Fibroblast of lung (primary cell): ENCODE data around the gene MEDAG. TPM values are rescaled to one million over a fixed set of nuclear protein-coding genes. Genes with fewer than 3 reads are reported as not detected.

Experiments
- DNase-seq, 2 donors: peaks; one replicate each; pipeline versions ENCODE4 v3.0.0 to v3.0.0-alpha.2; 2010; ENCODE audit warnings: low read depth in 2 of 2
- H2AFZ ChIP-seq: 2 replicates; pipeline ENCODE4 v1.5.1; 2012; ENCODE audit warnings: low read length, control low read depth, inconsistent platforms
- H3K27ac ChIP-seq: 2 replicates; pipeline ENCODE4 v1.5.1; 2011; ENCODE audit warnings: low read length, control low read depth; ENCODE audit not compliant: insufficient read depth
- H3K27me3 ChIP-seq: 2 replicates; pipeline ENCODE4 v1.5.1; 2011; ENCODE audit warnings: mild to moderate bottlenecking, low read length; ENCODE audit not compliant: control insufficient read depth, insufficient read depth
- H3K36me3 ChIP-seq: 2 replicates; pipeline ENCODE4 v1.5.1; 2011; ENCODE audit warnings: low read length; ENCODE audit not compliant: control insufficient read depth, insufficient read depth
- H3K4me1 ChIP-seq: 2 replicates; pipeline ENCODE4 v1.5.1; 2011; ENCODE audit warnings: low read length; ENCODE audit not compliant: control insufficient read depth, insufficient read depth; ENCODE audit errors: extremely low read depth
- H3K4me2 ChIP-seq: 2 replicates; pipeline ENCODE4 v1.5.1; 2011; ENCODE audit warnings: low read length, control low read depth; ENCODE audit not compliant: insufficient read depth; ENCODE audit errors: extremely low read depth
- H3K4me3 ChIP-seq, 4 experiments: fragments of 200-600 bp in 1 of 4; sonication (generic) in 1 of 4; replicated peaks in 1 of 4; 2 replicates each; pipeline ENCODE4 v1.5.1; 2011 to 2016; ENCODE audit warnings: low read length in 4 of 4, low read depth in 3 of 4, mild to moderate bottlenecking in 3 of 4, control low read depth in 2 of 4, inconsistent platforms in 1 of 4, mixed read lengths in 1 of 4; ENCODE audit not compliant: insufficient read depth in 1 of 4; ENCODE audit errors: control extremely low read depth in 1 of 4
- H3K79me2 ChIP-seq: 2 replicates; pipeline ENCODE4 v1.5.1; 2012; ENCODE audit warnings: mild to moderate bottlenecking, low read length, inconsistent platforms; ENCODE audit not compliant: control insufficient read depth, insufficient read depth
- H3K9ac ChIP-seq: 2 replicates; pipeline ENCODE4 v1.5.1; 2011; ENCODE audit warnings: mild to moderate bottlenecking, low read length, control low read depth; ENCODE audit not compliant: insufficient read depth
- H3K9me3 ChIP-seq: 2 replicates; pipeline ENCODE4 v1.5.1; 2012; ENCODE audit warnings: low read depth, low read length; ENCODE audit not compliant: control insufficient read depth, insufficient read depth
- H4K20me1 ChIP-seq: 2 replicates; pipeline ENCODE4 v1.5.1; 2011; ENCODE audit warnings: low read length; ENCODE audit not compliant: control insufficient read depth, insufficient read depth; ENCODE audit errors: extremely low read depth
- EZH2 ChIP-seq: IDR thresholded peaks from 2 replicates; pipeline ENCODE4 v1.5.1; 2012; ENCODE audit warnings: low read length, control low read depth, mild to moderate bottlenecking; ENCODE audit errors: missing control alignments
- polyA plus RNA-seq, 2 donors: library from polyadenylated mRNA; depleted of rRNA in 1 of 2; stranded (reverse) in 1 of 2; unstranded in 1 of 2; fragments of >200 nt; gene quantifications; 2 replicates each; pipeline ENCODE4 v1.2.1, GENCODE V29; 2011 to 2012; ENCODE audit warnings: missing spikeins in 1 of 2
- total RNA-seq: library from RNA; depleted of rRNA; stranded (reverse); fragments of >200 nt; gene quantifications from 2 replicates; pipeline ENCODE4 v1.2.1, GENCODE V29; 2014
- TF ChIP-seq, protein P1 (sequence below), 2 donors: IDR thresholded peaks in 1 of 2; conservative IDR thresholded peaks in 1 of 2; 1 replicate in 1 of 2; 2 replicates in 1 of 2; pipeline ENCODE4 v1.5.1; 2011 to 2012; ENCODE audit warnings: low read length in 2 of 2, control low read depth in 1 of 2, inconsistent platforms in 1 of 2, low read depth in 1 of 2, mild to moderate bottlenecking in 1 of 2

The MEDAG gene
- total and polyA plus RNA-seq, 2 donors (not counting 1 experiment from before 2014, with no cell fraction given), result 11.2 to 99.8 TPM

- H3K4me2 ChIP-seq, result no peak overlapping the region
- TF ChIP-seq, protein P1, sequence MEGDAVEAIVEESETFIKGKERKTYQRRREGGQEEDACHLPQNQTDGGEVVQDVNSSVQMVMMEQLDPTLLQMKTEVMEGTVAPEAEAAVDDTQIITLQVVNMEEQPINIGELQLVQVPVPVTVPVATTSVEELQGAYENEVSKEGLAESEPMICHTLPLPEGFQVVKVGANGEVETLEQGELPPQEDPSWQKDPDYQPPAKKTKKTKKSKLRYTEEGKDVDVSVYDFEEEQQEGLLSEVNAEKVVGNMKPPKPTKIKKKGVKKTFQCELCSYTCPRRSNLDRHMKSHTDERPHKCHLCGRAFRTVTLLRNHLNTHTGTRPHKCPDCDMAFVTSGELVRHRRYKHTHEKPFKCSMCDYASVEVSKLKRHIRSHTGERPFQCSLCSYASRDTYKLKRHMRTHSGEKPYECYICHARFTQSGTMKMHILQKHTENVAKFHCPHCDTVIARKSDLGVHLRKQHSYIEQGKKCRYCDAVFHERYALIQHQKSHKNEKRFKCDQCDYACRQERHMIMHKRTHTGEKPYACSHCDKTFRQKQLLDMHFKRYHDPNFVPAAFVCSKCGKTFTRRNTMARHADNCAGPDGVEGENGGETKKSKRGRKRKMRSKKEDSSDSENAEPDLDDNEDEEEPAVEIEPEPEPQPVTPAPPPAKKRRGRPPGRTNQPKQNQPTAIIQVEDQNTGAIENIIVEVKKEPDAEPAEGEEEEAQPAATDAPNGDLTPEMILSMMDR (conservative IDR thresholded peaks at IDR 0.05 in 1 of 2, IDR thresholded peaks at IDR 0.05 in 1 of 2; ENCODE audit: low read depth in 1 of 2, low read length in 2 of 2), result no peak
- no peak for TF ChIP-seq EZH2
- DNase-seq, result no peak
- no peak overlapping the region for H3K4me3 ChIP-seq
- peaks cover 62% of the 10 kb centered on the region for H3K4me1 ChIP-seq
- H2AFZ ChIP-seq, result no peak overlapping the region
- H3K36me3 ChIP-seq, result no peaks in the 10 kb centered on the region
- no peaks in the 10 kb centered on the region for H4K20me1 ChIP-seq
- H3K27ac ChIP-seq, result no peak overlapping the region
- no peak overlapping the region for H3K9ac ChIP-seq
- H3K79me2 ChIP-seq, result no peaks in the 10 kb centered on the region
- no peaks in the 10 kb centered on the region for H3K9me3 ChIP-seq
- H3K27me3 ChIP-seq, result no peaks in the 10 kb centered on the region
Measured at GRCh38 chr13:30867089-30867669, 38.9 kb upstream of the MEDAG start.

DNA sequence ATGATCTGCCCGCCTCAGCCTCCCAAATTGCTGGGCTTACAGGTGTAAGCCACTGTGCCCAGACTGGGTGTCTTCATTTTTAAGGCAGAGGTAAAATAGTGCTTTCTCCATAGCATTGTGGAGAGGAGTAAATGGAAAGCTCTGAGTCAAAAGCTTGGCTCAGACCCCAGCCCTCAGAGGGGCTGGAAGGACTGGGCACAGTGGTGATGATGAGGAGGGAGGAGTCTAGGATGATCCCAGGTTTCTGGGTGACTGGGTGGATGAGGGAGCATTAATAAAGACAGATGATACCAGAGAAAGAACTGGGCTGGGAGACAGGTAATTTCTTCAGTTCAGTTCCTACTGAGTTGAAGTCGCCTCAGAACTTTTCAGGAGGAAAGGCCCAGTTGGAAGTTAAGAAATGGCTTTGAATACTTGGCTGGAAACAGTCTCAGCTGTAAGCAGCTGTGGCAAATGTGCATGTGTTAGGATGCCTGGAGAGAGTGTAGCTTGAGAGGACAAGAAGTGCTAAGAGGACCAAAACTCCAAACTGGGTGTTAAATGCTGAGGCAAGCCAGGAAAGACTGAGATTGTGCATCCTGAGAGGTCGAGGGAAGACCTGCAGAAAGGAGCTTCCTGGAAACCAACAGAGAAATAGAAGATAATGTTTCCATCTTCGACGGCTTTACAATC, 37.1 kb upstream of the MEDAG start:
- TF ChIP-seq EZH2, result no peak
- TF ChIP-seq, protein P1 (conservative IDR thresholded peaks at IDR 0.05 in 1 of 2, IDR thresholded peaks at IDR 0.05 in 1 of 2; ENCODE audit: low read depth in 1 of 2, low read length in 2 of 2), result no peak
- Histone ChIP-seq H2AFZ (no peak overlapping the region), H3K9ac (peak overlapping the region; percentile 51)

GRCh38 chr13:30869491-30869890, 36.6 kb upstream of the MEDAG start:
- Histone ChIP-seq H3K27me3 (no peaks in the 10 kb centered on the region), H3K4me1 (peaks cover 61% of the 10 kb centered on the region), H2AFZ (no peak overlapping the region), H3K9ac (peak overlapping the region; percentile 51), H3K9me3 (no peaks in the 10 kb centered on the region), H3K4me3 (peak overlapping the region in 3 of 4 experiments; percentile 4 to 29 (median 26)), H4K20me1 (no peaks in the 10 kb centered on the region), H3K4me2 (peak overlapping the region; percentile 80), H3K36me3 (no peaks in the 10 kb centered on the region), H3K27ac (peak overlapping the region; percentile 97), H3K79me2 (no peaks in the 10 kb centered on the region)
- no peak for TF ChIP-seq EZH2
- TF ChIP-seq, protein P1 (conservative IDR thresholded peaks at IDR 0.05 in 1 of 2, IDR thresholded peaks at IDR 0.05 in 1 of 2; ENCODE audit: low read depth in 1 of 2, low read length in 2 of 2), result no peak
- peak; percentile 61 to 77 for DNase-seq

More for the DNA sequence above, 37.1 kb upstream of the MEDAG start:
- Histone ChIP-seq H3K4me2 (peak overlapping the region; percentile 80), H3K36me3 (no peaks in the 10 kb centered on the region), H3K79me2 (no peaks in the 10 kb centered on the region), H4K20me1 (no peaks in the 10 kb centered on the region), H3K27me3 (no peaks in the 10 kb centered on the region), H3K4me3 (peak overlapping the region in 1 of 4 experiments; percentile 29), H3K27ac (peak overlapping the region; percentile 97), H3K9me3 (no peaks in the 10 kb centered on the region), H3K4me1 (peaks cover 65% of the 10 kb centered on the region)
- peak; percentile 61 to 68 for DNase-seq
